ENCODE measurements around the gene CEP250.
"Not testable (repeated sequence)": the region's sequence is repeated elsewhere in the genome, so short reads cannot be mapped to it uniquely, and the experiment has no call there.

The CEP250 gene

DNA sequence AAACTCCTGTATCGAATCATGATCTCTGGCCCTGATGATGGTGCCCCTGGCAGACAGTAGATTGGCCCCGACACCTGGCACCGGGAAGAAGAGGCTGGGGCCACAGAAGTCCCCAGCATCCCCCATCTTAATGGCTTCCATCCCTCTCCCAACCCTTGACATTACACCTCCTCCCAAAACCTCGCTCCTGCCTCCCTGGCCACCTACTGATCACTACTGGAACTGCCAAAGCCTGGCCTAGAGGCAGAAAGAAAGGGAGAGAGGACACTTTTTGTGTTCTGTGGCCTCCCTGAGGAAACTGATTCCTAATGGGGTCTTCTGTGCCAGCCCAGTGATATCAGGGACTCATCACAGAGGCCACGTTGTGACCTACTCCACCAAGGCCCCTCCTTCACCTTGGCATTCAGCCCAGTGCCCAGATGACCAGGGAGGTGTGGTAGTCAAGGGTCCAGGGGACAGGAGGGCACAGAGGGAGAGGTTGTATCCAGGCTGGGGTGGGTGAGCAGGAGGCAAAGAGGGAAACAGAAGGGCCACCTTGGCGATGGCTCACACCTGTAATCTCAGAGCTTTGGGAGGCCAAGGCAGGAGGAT, 68.0 kb downstream of the CEP250 start:
- peak; percentile 50 for DNase-seq (ENCODE audit: low spot score)

DNA sequence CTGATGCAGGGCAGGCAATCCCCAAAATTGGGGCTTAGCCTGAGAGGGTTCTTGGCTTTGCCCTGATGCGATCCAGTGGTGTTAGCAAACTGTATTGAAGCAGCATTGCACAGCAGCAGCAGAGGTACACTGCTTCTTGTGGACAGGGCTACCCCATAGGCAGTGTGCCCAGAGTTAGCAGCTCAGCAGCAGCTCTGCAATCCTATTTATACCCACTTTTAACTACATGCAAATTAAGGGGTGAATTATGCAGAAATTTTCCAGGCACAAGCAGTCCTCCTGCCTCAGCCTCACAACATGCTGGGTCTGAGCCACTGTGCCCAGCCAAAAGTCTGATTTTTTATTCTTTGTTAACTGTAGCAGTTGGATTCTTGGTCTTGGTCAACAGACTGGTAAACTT, 70.2 kb downstream of the CEP250 start:
- DNase-seq (ENCODE audit: low spot score), result no peak

DNA sequence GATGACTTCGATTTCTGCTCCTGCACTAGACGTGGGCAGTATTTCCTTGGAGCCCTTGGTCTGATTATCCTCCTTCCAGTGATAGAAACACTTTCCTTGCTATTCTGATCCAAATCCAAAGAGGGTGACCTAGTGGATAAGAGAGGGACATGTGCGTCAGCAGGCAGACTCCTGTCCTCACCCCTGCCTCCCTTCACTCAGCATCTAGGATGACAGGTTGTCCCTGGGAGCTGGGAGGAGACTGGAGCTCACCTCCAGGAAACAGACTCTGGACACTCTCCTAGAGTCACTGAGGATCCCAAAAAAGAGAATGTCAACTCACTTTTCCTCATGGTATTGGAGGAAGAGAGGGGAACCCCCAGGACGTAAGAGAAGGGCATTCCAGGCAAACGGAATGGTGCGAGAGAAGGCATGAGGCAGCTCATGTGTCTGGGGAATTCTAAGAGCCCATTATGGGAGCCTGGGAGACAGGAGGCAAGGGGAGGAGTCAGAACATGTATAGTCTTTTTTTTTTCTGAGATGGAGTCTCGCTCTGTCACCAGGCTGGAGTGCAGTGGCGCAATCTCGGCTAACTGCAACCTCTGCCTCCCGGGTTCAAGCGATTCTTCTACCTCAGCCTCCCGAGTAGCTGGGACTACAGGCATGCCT, 71.8 kb downstream of the CEP250 start:
- no peak for DNase-seq (ENCODE audit: low spot score)

DNA sequence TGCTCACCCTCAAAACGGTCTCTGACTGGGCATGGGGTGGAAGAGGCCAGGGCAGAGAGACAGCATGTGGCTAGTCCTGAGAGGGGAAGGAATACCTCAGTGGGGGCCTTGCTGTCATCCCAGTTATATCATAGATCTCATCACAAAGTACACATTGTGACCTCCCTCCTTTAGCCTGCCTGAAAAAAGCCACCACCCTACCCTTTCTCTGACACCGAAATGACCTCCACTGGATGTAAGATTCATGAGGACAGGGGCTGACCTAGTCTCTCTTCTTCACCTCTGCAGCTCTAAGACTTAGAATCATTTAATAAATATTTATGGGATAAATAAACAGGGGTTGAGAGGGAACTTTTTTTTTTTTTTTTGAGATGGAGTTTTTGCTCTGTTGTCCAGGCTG, 74.2 kb downstream of the CEP250 start, which contains the start of gene C20orf173:
Gene C20orf173 (minus strand): TSS at position 101 of the 400 bp plus-strand sequence. CDS start 279 bp downstream, outside the sequence.
- no peak for DNase-seq (ENCODE audit: low spot score)

DNA sequence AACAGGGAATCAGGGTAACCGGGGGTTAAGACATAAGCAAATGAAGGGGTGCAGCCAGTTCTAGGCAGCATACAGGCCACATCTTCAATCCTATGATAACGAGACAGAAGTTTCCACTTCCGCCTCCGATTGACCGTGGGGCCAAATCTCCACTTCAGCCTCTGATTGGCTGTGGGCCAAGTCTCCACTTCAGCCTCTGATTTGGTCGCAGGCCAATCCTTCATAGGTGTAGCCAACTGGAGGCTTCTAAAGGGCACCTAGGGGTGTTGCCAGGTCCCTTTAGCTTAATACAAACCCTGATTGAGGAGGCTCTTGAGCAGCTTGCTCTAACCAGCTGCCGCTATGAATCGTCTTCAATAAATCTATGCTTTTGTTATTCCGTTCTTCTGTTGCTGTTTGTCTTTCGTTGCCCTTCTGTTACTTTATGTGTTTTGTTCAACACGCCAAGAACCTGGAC, 84.4 kb downstream of the CEP250 start:
- DNase-seq (ENCODE audit: low spot score), result no peak

DNA sequence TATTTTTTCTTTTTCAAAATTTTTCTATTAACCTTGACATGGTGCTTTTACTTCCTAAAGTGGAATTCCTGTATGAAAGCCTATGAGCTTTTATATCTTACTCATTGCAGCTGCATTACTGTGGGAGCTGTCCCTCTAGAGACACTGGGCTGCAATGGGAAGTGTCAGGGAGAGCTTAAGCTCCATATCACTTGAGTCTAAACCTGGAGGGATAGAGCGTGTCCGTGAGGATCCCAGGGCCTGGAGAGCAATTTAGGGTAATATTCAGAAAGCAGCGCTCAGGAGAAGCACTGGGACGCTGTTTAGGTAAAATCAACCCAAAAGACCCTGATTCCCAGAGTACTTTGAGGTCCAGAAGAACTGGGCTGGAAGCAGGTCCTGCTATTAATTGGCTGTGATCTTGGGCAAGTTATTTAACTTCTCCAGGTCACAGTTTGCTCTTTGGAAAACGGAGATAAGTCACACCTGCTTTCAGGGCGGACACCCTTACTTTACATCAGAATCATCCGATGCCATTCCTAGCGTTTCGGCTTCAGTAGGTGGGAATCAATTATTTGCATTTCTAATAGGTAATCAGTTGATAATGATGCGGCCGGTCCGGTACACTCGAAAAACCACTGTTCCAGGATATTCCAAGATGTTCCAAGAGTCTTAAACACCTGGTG, 85.9 kb downstream of the CEP250 start:
- DNase-seq (ENCODE audit: low spot score), result no peak

DNA sequence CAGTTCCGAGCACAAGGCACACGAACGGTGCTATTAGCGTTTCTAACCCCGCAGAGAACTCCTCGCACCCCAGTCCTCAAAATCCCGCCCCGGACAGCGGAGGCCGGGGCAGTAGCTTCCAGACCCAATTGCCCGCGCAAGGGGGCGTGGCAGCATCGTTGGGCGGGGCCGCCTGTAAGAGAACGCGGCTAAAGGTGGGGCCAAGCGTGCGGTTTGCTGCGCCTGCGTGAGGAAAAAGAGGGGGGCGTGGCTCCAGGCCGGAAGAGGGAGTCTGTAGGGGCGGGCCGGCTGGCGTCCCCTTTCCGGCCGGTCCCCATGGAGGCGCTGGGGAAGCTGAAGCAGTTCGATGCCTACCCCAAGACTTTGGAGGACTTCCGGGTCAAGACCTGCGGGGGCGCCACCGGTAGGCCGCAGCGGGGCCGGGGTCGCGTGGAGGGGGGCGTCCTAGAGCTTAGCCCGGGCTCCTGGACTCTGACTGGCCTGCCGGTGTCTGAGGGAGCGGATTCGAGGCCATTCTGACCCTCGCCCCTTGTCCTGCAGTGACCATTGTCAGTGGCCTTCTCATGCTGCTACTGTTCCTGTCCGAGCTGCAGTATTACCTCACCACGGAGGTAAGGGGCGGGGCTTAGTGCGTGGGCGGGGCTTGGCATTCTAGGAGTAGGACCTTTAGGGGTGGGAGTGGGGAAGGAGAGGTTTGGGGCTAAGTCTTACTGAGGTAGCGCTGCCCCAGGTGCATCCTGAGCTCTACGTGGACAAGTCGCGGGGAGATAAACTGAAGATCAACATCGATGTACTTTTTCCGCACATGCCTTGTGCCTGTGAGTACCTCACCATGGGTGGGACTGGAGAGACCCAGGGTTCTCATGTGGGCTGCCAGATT, 86.6 kb downstream of the CEP250 start, which contains the start of gene ERGIC3:
Gene ERGIC3 (plus strand): TSS at position 296 of the 880 bp plus-strand sequence. CDS start 20 bp downstream, at position 316.
- DNase-seq (ENCODE audit: low spot score), result peak; percentile 96

DNA sequence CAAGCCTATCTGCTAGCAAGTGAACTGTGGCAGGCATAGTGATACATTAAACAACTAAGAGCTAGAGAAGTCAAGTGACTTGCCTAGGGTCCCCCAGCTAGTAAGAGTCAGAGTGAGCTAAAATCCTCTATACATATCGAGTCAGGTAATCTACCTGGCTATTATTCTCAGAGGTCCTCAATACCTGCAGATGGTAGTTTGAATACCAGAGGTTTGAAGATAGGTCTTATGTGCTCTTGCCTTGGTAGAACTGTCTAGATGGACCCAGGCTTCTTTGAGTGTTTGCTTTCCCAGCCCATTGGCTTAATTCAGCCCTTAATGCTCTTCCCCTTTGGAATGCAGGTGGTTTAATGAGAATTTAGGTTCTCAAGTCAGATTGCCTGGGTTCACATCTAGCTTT, 87.6 kb downstream of the CEP250 start:
- no peak for DNase-seq (ENCODE audit: low spot score)

DNA sequence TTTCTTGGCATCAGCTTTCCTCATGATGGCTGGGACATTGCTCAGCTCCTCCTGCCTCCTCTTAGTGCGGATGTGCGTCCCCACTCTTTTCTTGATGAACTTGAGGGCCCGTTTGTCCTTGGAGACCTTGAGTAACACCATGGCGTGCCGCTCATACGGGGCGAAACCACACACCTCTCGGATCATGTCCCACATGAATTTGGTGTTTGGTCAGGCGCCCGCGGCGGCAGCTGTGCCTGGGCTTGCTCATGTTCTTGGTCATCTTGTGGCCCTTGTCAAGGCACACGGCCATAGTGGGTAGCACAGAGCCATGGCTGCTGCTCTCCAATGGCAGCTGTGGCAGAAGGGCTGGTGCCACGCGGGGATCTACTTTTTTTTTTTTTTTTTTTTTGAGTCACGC, 89.0 kb downstream of the CEP250 start:
- DNase-seq (ENCODE audit: low spot score), result no peak

DNA sequence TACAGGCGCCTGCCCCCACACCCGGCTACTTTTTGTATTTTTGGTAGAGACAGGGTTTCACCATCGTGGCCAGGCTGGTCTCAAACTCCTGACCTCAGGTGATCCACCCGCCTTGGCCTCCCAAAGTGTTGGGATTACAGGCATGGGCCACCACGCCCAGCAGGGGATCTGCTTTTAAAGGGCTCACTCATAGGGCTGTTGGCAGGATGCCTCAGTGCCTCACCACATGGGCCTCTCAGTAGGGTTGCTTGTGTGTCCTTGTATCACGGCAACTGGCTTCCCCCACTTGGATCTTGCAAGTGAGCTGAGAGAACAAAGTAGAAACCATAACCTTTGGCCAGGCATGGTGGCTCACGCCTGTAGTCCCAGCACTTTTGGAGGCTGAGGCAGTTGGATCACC, 89.5 kb downstream of the CEP250 start:
- not testable (repeated sequence) for DNase-seq (ENCODE audit: low spot score)

DNA sequence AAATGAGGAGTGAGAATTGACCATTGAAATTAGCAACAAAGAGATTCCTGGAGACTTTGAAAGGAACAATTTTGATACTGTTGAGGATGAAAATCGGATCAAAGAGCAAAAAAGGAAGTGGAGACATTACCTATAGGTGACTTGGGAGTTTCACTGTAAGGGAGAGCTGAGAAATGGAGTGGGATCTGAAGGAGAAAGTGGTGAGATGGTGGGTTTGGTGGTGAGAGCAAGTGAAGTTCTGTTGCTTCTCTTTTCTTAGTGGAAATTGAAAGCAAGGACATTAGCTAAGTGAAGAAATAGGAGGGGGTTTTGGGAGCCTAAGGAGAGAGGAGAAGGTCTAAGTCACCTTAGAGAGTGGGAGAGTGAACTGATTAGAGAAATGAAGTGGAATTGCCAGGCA, 90.7 kb downstream of the CEP250 start:
- DNase-seq (ENCODE audit: low spot score), result no peak

DNA sequence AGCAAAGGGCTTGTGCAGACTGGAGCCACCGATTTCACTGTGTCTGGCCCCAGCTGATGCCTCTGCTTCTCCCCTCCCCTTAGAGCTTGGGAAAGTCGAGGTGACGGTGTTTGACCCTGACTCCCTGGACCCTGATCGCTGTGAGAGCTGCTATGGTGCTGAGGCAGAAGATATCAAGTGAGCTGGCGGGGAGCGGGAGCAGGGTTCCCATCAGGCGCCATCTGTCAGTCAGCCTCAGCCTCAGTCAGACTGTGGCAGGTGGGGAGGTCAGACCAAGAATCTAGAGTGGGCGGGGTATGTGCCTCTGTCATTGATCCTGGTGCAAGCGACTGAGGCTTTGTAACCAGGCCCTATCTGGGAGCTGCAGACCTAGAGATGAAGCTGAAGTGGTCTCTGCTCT, 91.9 kb downstream of the CEP250 start:
- no peak for DNase-seq (ENCODE audit: low spot score)

DNA sequence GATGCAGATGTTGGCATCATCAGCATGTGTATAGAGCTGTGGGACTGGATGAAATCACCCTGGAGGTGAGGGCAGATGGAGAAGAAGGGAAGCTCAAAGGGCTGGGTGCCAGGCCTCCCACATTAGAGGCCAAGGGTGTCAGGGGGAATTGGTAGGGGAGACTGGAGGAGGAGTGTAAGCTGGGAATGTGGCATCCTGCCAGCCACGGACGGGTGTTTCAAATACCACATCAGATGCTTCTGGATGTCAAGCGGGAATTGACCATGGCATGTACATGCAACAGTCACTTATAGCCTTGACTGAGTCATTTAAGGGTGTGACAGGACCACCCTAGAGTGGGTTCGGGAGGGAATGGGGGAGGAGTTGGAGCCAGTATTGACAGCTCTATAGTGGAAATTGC, 96.1 kb downstream of the CEP250 start:
- DNase-seq (ENCODE audit: low spot score), result no peak

DNA sequence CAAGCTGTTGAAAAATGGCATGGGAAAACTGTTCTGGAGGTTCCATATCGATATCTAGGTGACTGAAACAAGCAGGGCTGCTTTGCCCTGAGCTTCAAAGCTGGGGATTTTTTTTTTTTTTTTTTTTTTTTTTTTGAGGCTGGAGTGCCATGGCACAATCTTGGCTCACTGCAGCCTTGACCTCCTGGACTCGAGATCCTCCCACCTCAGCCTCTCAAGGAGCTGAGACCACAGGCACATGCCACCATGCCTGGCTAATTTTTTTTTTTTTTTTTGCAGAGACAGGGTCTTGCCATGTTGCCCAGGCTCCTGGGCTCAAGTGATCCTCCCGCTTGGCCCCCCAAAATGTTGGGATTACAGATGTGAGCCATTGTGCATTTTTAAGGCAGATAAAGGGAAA, 97.5 kb downstream of the CEP250 start:
- no peak for DNase-seq (ENCODE audit: low spot score)

DNA sequence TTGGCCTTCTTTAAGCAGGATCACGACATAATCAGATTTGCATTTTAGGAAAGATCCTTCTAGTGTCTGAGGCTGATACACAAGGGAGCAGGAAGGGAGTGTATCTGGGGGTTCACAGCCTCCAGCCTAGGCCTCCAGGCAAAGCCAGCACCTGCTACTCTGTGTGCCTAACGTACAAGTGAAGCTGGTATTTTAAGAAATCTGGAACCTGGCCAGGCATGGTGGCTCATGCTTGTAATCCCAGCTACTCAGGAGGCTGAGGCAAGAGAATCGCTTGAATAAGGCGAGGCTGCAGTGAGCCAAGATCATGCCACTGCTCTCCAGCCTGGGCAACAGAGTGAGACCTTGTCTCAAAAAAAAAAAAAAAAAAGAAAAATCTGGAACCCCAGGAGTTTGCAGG, 100.1 kb downstream of the CEP250 start:
- not testable (repeated sequence) for DNase-seq (ENCODE audit: low spot score)

DNA sequence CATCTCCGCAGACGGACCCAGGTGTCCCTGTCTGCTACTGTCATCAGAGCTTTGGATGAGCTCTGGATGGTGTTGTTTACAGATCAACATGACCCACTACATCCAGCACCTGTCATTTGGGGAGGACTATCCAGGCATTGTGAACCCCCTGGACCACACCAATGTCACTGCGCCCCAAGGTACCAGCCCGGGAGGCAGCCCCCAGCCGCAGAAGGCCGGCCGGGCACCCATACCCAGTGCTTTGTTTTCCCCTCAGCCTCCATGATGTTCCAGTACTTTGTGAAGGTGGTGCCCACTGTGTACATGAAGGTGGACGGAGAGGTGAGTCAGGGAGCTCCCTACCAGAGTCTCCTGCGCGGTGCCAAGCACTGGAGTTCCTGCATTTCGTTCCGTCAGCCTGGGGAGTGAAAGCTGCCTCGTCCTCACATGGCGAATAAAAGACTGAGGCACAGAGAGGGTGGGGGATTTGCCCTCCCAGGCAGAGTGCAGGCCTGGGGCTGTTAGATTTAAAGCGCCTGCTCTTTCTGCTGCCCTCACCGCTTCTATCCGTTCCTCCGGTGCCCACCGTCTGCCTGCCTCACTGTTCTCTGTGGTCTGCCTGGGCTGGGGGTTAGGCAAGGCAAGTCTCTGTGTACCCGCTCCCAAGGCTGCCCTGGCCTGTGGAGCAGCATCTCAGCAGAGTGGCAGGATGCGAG, 100.7 kb downstream of the CEP250 start:
- no peak for DNase-seq (ENCODE audit: low spot score)

DNA sequence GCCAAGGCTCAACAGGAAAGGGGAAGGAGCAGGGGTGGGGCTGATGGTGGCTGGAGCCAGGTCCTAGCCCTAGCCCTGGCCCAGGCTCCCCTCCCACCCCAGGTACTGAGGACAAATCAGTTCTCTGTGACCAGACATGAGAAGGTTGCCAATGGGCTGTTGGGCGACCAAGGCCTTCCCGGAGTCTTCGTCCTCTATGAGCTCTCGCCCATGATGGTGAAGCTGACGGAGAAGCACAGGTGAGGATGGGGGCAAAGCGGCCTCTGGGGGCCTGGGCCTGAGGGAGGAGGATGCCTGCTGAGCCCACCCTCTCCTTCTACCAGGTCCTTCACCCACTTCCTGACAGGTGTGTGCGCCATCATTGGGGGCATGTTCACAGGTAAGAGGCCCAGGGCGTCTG, 101.5 kb downstream of the CEP250 start:
- DNase-seq (ENCODE audit: low spot score), result no peak

DNA sequence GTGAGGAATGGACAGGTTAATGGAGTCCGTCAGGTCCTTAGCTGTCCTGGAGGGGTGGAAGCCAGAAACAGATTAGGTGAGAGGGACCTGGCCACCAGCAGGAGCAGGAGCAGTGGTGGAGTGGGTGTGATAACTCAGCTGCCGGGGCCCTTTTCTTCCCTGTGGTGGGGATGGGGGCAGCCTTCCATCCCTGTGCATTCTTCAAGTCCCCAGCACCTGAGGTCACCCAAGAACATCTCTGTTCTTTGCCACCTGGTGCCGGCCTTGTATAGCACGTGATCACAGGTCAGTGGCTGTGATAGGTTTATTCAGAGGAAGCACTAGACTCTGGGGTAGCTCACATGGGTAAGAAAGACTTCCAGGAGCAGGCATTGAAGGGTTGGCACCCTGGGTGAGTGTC, 103.1 kb downstream of the CEP250 start:
- DNase-seq (ENCODE audit: low spot score), result no peak

DNA sequence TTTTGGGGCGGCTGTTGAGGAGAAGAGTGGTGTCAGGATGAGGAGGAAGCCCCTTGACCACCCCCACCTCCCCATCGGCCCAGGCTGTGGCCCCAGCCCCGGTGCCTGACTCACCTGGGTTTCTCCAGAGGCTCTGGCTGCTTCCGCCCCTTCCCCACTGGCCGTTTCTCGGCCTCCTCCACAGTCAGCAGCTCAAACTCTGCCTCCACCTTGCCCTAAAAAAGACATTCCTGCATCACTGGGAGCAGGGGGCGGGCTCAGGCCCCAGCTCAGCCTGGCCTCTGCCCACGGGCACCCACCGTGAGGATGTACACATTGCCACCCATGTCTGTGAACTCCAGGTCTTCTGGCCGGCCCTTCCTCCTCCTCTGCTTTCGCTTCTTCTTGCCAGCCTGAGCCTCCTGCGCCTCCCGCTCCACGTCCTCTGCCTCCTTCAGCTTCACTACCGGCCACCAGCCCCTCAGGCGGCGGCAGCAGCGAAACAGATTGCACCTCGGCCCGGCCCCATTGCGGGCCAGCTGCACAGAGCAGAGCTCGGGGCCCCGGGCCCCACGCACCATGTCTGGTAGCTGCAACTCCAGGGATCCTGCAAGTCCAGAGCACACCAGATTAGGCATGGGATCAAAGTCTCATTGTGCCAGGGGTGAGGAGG, 103.8 kb downstream of the CEP250 start:
- DNase-seq (ENCODE audit: low spot score), result no peak

DNA sequence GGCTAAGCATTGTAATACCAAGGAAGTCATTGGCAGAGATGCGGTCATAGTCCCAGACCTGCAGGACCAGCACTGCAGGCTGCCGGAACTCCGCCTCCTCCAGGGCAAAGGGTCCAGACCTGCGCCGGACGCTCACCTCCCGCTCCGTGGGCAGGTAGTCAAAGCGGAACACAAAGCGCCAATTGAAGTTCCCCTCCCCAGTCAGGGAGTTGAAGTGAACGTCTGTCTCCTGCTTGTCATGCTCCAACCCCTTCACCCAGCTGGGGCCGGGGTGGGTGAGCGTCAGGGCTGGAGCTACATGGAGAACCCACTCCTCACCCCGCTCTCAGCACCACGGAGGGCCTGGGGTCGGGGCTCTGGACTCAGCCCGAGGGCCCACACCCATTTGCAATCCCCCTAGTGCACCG, 104.7 kb downstream of the CEP250 start:
- DNase-seq (ENCODE audit: low spot score), result no peak

DNA sequence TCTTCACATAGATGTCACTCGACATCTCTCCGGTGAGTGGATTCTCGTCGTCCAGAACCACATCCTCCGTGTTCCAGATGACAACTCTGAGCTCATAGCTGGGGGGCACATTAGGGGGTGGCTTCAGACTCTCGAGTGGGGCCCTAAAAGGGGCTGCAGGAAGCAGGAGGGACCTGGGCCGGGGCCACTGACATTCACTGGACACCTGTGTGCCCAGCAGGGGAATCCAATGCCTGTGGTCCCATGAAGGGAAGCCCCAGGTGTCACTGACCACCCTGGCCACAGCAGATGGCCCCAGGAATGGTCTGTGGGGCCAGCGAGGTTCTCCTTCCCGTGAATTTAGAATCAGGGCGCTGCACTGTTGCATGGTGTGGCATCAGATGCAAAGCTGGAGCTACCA, 105.1 kb downstream of the CEP250 start:
- DNase-seq (ENCODE audit: low spot score), result no peak
